Measurements from ENCODE around the gene B3GNT9.

The B3GNT9 gene, protein sequence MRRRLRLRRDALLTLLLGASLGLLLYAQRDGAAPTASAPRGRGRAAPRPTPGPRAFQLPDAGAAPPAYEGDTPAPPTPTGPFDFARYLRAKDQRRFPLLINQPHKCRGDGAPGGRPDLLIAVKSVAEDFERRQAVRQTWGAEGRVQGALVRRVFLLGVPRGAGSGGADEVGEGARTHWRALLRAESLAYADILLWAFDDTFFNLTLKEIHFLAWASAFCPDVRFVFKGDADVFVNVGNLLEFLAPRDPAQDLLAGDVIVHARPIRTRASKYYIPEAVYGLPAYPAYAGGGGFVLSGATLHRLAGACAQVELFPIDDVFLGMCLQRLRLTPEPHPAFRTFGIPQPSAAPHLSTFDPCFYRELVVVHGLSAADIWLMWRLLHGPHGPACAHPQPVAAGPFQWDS

DNA sequence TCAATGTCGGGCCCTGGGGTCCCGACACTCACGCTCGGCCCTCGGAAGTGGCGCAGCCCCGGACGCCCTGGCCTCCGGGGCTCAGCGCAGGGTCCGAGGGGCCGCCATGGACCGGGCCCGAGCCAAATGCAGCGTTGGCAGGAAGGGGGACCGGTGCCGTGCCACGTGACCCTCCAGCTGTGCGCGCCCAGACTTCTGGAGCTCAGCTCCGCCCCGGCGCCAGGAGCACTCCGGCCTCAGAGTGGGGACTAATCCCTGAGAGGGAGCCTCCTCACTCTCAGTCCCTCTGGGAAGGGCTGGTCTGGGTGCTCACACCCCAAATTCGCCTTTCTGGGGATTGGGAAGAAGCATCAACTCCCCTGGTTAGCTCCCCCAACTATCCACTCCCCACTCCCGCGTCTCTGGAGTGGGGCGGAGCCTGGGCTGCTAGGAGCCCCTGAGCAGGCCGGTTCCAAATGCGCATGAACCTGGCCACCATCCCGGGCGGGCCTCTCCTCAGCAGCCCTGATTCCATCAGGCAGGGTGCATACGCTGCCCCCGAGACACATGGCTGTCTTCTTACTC lies at the start of gene B3GNT9:
Gene B3GNT9, minus strand, starts transcription at position 166 of the 564 bp plus-strand sequence. CDS start 513 bp downstream, outside the sequence.
- DNase-seq = no peak

DNA sequence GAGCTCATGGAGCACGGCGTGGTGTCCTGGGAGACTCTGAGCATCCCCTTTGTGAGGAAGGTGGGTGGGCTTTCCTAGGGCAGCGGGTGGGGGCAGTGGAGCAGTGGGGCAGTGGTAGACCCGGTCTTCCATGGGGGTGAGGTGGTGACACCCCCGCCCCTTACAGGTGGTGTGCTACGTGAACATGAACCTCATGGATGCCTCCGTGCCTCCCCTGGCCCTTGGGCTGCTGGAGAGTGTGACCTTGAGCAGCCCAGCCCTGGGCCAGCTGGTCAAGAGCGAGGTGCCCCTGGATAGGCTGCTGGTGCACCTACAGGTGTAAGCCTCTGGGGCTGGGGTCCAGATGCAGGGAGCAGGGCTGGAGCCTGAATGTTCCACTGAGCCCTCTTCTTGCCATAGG lies 49.7 kb upstream of the B3GNT9 start:
- DNase-seq = no peak

DNA sequence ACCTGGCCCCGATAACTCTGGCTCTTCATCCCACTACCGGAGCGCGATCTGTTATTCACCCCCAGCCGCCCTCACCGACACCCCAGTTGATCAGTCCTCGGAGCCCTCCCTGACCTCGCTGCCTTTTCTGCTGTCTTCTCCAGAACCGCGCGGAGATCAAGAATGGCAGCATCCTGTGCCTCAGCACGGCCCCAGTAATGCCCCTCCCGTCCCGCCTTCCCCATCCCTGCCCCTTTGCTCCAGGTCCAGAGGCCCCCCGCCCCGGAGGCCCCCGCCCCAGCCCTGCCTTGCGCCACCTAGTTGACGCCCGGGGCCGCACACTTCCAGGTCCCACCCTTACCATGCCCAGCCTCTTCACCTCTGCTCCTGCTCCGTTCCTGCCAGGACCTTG lies 49.0 kb upstream of the B3GNT9 start:
- DNase-seq = no peak

DNA sequence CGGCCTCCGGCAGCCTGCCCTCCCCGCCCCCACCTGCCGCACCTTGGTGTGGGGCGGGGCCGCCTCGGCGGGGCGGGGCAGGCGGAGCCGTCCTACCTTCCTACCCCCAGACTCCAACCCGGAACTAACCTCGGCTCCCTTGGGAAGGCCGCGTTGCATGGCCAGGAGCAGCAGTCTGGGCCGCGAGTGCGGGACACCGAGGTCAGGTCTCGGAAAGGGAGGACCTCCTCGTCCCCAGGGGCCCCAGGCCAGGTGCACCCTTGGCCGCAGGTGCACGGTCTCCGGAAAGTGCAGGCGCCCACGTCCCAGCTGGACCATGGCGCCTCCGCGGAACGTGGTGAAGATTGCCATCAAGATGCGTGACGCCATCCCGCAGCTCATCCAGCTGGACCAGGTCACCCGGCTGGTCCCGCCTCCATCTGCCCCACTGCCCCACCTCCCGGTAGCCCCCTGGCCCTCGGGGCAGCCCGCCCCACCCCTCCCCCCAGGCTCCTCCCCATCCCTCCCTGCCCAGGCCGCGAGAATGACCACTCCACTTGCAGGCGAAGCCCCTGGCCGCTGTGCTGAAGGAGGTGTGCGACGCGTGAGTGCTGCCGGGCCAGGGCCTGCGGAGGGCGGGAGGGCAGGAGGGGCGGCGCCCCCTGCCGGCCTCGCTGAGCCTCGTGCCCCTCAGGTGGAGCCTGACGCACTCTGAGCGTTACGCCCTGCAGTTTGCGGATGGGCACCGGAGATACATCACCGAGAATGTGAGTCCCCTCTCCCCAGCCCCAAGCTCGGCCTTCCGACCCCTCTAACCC lies 48.4 kb upstream of the B3GNT9 start, which contains the start of gene ELMO3:
Gene ELMO3, plus strand, starts transcription at position 121 of the 797 bp plus-strand sequence. Its CDS starts 196 bp downstream, at position 317.
- no peak for DNase-seq

DNA sequence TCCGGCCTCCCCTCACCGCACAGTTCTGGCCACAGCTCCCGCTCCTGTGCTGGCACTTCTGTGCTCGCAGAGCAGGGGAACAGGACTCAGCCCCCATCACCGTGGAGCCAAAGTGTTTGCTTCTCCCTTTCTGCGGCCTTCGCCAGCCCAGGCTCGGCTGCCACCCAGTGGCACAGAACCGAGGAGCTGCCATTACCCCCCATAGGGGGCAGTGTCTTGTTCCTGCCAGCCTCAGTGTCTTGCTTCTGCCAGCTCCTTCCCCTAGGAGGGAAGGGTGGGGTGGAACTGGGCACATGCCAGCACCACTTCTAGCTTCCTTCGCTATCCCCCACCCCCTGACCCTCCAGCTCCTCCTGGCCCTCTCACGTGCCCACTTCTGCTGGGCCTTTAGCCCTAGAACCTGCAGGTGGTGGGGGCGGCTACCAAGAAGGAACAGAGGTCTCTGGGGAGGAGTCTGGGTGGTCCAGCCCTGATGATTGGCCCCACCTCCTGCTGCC lies 47.5 kb upstream of the B3GNT9 start:
- DNase-seq = no peak

DNA sequence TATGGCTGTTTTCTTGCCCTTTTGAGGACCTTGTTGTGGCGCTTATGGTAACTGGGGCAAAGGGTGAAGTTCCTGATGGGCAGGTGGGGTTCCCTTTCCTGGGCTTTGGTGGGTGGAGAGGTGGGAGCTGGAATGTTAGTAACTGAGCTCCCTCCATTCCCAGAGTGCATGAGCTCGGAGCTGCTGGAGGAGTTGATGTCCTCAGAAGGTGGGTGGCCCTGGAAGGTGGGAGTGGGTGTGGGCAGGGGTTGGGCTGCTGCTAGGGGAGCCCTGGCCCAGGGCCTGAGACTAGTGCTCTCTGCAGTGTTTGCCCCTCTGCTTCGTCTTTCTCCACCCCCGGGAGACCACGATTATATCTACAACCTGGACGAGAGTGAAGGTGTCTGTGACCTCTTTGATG lies 46.9 kb upstream of the B3GNT9 start:
- no peak for DNase-seq

DNA sequence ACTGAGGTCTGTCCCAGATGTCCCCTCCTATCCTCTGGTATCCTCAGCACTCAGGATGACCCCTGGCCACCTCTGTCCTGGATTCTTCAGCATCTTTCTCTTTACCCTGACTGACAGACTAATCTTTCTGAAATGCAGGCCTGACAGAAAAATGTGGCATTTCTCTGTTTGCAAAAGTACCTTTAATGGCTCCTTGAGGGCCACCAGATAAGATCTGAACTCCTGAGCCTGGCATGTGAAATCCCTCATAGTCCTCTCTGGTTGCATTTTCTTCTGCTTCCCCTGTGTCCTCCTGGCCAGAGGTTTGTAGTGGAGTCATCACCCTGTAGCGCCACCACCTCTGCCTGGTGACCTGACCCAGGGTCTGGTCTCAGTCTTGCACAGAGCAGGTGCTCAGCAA lies 46.1 kb upstream of the B3GNT9 start:
- DNase-seq = no peak

DNA sequence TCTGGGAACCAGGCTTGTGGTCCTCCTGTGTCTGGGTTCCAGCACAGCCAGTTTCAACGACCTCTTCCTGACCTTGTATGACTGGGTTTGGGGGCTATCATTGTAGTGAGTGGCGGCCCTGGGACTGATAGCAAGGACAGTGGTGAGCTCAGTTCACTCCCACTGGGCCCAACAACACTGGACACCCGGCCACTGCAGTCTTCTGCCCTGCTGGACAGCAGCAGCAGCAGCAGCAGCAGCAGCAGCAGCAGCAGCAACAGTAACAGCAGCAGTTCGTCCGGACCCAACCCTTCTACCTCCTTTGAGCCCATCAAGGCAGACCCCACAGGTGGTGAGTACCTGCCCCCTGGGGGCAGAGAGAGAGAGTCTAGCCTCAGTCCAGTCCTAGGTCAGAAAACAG lies 44.9 kb upstream of the B3GNT9 start:
- DNase-seq = no peak

DNA sequence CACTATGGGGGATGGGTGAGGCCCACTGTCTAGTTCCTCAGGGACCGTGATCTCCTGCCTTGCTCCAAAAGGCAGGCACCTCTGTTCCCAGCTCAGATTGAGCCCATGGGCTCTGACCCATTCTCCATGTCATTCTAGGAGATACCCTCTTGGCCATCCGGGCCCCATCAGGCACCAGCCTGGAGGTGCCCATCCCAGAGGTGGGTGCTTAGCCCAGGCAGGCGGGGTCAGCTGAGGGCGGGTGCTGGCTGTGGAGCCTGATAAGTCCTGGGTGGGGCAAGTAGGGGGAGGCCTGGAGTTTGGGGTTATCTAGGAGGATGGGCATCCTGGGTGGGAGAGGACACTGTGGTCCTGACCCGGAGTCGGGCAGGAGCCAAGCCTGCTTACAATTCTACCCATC lies 43.5 kb upstream of the B3GNT9 start:
- DNase-seq = no peak

DNA sequence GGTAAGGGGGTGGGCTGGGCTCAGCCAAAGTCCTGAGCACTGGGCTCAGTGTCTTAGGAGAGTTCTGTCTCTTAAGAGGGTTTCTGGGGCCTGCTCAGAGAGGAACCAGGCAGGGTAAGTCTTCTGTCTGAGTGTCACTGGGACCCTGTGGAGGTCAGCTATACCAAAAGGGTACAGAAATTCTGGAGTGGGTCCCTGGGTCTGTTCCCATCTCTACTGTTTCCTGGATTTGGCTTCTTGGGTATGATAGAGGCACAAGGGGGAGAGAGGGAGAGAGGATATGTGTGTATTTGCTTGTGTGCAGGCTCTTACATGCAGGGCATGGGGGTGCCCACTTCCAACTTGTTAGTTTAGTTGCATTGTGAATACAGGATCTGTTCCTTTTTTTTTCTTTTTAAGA lies 42.7 kb upstream of the B3GNT9 start:
- no peak for DNase-seq

DNA sequence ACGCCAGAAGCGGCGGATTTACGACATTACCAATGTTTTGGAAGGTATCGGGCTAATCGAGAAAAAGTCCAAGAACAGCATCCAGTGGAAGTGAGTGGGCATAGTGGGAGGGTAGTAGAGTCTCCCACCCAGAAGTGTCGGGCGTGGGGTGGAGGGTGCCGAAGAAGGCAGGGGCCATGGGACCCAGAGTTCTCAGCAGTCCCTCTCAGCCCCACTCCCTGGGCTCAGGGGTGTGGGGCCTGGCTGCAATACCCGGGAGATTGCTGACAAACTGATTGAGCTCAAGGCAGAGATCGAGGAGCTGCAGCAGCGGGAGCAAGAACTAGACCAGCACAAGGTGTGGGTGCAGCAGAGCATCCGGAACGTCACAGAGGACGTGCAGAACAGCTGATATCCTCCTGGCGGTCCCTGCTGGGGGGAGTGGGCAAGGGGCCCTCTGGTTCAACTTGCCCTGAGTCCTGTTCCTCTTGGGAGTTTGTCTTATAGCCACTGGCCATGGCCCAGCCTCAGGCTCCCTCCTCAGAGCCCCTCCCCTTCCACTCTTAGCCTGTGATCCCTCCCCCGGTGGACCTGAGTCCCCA lies 42.1 kb upstream of the B3GNT9 start:
- DNase-seq = no peak

DNA sequence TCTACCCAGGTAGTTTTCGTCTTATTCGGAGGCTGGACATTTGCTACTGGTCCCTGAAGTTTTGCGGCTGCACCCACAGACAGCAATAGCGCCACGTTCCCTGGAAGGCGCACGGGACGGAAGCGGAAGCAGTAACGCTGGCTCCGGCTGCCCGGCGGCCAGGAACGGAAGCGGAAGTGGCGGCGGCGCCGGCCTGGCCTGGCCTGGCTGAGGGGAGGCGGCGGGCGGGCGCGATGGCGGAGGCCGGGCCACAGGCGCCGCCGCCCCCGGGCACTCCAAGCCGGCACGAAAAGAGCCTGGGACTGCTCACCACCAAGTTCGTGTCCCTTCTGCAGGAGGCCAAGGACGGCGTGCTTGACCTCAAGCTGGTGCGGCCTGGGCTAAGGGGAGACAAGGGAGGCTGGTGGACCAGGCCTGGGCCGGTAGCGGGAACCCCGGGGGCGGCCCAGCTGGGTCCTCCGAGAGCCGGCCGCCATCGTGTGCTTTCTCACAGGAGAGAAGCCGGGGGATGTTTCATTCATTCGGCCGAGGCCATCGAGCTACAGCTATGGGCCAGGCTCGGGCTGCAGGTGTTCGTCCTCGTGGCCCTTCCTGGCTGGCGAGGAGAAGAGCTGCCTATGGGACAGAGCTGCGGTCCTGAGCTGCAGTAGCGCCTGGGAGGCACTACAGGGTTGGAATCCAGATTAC lies 41.3 kb upstream of the B3GNT9 start, which contains the start of gene E2F4:
Gene E2F4, plus strand, starts transcription at position 161 of the 687 bp plus-strand sequence. Its CDS starts 73 bp downstream, at position 234.
- peak; percentile 86 for DNase-seq

DNA sequence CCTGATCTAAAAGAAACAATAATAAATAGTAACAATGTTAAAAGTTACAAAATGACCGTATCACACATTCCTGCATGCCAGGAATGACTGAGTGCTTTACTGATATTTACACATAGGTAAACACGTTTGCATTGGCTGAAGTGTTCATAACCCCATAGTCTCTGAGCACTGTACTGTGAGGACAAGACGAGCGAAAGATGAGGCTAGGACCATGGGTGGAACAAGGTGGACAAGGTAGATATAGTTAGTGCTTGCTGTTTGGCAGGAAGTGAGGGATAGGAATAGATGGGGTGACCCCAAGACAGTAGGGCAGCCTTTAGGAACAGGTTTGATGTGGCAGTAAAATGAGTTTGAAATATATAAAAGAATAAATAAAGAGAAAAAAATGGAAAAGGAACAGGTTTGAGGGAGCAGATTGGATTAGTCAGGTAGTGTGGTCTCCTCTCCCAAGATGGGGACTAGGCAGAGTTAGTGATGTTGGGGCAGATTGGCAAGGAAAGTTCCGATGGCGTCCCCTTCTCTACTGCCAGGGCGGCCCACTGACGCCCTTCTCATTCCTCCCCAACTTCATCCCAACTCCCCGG lies 40.7 kb upstream of the B3GNT9 start:
- DNase-seq = no peak

DNA sequence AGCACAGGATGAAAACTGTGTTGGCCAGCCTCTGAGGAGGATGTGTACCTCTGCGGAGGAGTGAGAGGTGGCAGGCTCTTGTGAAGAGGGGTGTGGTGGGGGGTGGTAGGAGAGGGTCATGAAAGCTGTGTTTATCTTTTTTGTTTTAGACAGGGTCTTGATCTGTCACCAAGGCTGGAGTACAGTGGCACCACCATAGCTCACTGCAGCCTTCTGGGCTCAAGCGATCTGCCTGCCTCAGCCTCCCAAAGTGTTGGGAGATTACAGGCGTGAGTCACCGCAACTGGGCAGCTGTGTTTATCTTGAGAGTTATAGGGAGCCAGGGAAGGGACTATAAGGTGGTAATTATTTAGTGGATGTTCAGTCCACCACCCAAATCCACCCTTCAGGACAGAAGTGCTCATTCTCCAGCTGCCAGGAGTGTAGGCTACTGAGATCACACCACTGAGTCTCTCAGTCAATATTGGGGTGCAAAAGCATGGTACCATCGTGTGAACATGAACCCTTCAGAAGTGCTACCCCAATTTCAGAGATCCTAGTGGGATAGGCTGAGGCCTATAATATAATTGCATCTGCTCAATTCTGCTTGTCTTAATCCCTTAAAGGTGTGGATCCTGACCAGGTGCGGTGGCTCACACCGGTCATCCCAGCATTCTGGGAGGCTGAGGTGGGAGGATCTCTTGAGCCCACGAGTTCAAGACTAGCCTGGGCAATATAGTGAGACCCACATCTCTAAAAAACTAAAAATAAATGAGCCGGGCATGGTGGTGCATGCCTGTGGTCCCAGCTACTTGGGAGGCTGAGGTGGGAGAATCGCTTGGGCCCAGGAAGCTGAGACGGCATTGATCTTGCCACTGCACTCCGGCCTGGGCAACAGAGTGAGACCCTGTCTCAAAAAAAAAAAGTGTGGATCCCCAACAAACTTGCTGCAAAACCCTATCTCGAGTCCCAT lies 39.9 kb upstream of the B3GNT9 start:
- no peak for DNase-seq

DNA sequence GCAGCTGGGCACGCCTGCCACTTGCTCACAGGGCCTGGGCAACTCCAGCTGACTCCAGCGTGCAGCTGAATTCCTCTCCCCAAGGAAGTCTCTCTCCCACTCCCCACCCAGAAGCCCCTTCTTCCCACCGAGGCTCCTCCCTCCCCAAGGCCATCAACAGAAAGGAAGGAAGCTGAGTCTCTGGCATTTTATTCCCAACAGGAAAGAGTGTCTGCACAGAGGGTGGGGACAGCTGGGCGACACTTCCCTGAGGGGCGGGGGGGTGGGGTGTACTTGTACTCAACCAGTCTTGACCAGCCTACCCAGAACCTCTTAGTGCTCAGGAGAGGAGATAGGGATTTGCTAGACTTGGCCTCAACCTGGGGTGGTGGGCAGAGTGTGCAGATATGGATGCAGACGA lies 39.2 kb upstream of the B3GNT9 start, which contains the start of gene EXOC3L1:
Gene EXOC3L1, minus strand, starts transcription at position 96 of the 400 bp plus-strand sequence. CDS start 460 bp downstream, outside the sequence.
- DNase-seq = no peak

DNA sequence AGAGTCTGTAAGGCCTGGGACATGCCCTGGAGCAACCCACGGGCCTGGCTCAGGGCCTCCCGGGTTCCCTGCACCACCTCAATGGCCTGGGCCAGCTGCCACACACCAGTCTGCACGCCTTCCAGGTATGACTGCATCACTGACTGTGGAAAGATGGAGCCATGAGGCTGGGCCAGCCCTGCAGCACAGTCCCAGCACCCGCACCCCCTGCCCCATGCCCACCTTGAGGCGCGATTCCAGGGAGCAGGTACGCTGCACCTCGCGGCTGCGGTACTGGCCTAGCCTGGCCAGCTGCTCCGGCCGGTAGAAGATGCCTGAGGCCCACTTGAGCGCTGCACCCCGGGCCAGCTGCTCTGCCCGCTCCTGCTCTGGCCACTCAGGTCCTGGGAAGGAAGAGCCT lies 38.0 kb upstream of the B3GNT9 start:
- DNase-seq = no peak

DNA sequence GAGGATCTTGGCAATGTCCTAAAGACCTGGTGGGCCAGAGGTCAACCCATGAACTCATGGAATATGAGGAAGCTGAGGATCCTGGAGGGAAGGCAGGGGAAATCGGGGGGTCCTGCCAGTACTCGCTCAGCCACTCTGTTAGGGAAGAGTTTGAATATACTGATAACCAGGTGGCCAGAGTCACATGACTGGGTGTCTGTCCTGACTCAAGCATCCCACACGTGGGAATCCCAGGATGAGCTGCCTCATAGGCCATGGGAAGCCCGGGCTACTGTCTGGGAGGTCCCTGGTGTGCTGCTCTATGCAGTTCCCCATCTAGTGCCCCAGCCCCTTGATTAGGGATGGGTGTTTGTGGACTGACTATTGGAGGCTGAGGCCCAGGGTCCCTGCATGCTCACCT lies 37.5 kb upstream of the B3GNT9 start:
- DNase-seq = no peak

DNA sequence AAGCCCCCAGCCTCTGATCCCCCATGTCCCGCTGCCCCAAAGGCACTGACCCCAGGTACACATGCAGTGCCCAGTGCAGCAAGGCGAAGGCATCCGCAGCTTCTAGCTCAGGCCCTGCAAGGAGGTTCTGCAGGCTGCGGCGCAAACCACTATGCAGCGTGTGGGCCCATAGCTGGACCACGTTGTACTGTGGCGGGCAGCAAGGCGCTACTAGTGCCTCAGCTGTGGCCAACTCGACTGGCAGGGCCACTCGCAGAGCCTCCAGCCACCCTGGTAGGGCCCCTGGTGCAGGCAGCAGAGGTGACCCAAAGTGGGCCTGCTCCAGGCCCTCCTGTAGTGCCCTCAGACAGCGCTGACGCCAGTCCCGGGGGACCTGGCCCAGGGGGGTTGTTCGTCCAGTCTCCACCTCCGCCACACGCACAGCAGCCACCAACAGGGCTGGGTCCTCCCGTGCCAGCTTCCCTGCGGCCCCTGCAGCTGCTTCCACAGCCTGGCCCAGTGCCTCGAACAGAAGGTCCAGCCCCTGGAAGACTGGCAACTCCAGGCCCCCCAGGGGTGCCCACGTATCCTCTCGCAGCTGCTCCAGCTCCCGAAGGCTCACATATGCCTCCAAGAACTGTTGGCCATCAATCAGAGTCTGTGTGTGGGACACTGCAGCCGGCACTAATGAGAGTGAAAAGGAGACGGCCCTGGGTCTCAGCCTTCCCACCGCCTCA lies 36.5 kb upstream of the B3GNT9 start:
- no peak for DNase-seq

DNA sequence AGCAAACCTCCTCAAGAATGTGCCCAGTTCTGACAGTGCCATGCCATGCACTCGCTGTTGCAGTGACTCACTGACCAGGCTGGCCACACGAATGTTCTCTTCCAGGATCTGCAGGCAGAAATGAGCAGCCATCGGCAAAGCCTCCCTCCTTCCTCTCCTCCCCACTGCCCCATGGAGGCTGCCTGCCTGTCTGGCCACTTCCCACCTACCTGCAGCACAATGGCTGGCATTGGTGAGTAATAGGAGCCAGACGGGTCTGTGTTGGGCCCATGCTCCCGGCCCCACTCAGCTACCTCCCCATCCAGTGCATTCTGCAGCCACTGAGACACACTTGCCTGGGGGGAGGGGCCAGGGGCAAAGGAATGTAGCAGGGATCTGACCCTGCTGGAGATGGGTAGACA lies 35.8 kb upstream of the B3GNT9 start:
- DNase-seq = no peak

DNA sequence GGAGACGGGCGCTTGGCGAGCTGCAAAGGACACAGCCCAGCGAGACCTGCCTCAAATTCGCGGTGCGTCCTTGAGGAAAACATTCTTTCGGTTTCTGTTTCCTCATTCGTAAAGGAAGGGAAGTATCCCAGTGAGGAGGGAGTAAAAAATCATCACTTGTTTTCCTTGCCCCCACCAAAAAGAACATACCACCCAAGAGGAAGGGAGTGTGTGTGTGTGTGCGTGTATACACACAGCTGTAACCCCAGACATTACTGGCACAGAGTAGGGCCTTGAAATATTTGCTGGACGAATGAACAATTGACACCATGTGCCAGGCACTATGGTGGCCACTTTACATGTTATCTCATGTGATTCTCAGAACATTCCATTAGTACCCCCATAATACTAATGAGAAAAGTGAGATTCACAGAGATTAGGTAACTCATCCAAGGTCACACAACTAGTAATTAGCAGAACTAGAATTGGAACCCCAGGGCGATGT lies 34.9 kb upstream of the B3GNT9 start:
- no peak for DNase-seq

All from stimulated activated CD4-positive, alpha-beta T cell treated with anti-CD3 and anti-CD28 coated beads, Interleukin-12 subunit alpha, Interleukin-12 subunit beta, amount 100 ng/mL, for 4 hours (primary cell).